Mesodermal cell (in vitro differentiated cells): ENCODE measurements around the gene TYMP.
A peak's percentile ranks its signal among the peaks of the same experiment; 100 is the strongest.

Experiments used
- H3K27ac ChIP-seq: 2 replicates; pipeline ENCODE4 v1.7.0; 2013; ENCODE audit warnings: mild to moderate bottlenecking, low read depth, low read length, moderate library complexity; ENCODE audit not compliant: severe bottlenecking
- H3K36me3 ChIP-seq: 2 replicates; pipeline ENCODE4 v1.7.1; 2013; ENCODE audit warnings: mild to moderate bottlenecking, low read length, moderate library complexity; ENCODE audit not compliant: control insufficient read depth, insufficient read depth
- H3K4me1 ChIP-seq: one replicate; pipeline ENCODE4 v1.7.1; 2013; ENCODE audit warnings: mild to moderate bottlenecking, low read length; ENCODE audit not compliant: insufficient read depth, control insufficient read depth, poor library complexity, severe bottlenecking
- H3K4me3 ChIP-seq: 2 replicates; pipeline ENCODE4 v1.7.0; 2013; ENCODE audit warnings: low read length, control low read depth, mild to moderate bottlenecking; ENCODE audit not compliant: insufficient read depth, poor library complexity, severe bottlenecking; ENCODE audit errors: extremely low read depth
- H3K9me3 ChIP-seq: 2 replicates; pipeline ENCODE4 v1.7.1; 2013; ENCODE audit warnings: mild to moderate bottlenecking, low read length, moderate library complexity; ENCODE audit not compliant: control insufficient read depth
- WGBS, 2 experiments: methylation state at CpG; one replicate each; pipeline ENCODE4 v1.1.5; 2013; ENCODE audit warnings: missing lambda C conversion rate in 2 of 2; ENCODE audit not compliant: insufficient coverage in 2 of 2; 5-methylcytosine and 5-hydroxymethylcytosine counted together

TYMP gene

DNA sequence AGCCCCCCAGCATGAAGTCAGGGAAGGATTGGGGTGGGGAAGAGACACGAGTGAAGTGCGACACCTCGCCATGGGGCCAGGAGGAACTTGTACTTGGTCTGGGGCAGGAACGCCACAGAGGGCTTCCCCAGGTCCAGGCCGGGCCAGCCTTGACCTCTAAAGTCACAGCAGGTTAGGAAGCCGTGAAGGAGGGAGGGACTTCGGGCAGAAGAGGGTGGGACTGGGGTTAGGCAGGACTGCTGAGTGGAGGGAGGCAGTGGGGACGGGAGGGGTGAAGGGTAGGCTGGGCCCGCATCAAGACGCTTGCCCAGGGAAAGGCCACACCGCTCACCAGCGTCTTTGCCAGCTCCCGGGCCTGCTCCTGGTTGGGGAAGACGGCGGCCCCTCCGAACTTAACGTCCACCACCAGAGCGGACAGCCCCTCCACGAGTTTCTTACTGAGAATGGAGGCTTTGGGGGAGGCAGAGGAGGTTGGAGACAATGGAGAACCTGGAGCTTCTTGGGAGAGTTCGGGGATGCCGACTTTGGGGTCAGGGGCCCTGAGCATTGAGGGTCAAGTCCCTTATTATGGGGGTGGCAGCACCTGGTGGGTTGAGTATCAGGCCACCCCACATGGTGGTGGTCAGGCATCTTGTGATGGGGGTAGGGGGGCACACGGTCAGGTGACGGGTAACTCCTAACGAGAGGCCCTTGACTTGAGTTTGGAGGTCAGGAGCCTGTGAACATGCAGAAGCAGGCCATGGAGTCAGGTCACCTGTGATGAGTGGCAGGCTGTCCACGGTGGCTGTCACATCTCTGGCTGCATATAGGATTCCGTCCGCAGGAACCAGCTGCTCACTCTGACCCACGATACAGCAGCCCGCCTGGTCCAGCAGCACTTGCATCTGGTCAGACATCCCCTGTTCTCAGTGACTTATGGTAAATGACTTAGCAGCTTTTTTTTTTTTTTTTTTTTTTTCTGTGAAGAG is 2.7 kb downstream of the TYMP start:
- H3K36me3 ChIP-seq = peaks cover 19% of the 10 kb centered on the region
- H3K27ac ChIP-seq = peak overlapping the region; percentile 84
- peak overlapping the region; percentile 70 for H3K4me3 ChIP-seq
- 55% methylated on average over 28 to 29 of the region's 29 CpGs for WGBS, 2 experiments
- peaks cover 14% of the 10 kb centered on the region for H3K4me1 ChIP-seq
- no peaks in the 10 kb centered on the region for H3K9me3 ChIP-seq

DNA sequence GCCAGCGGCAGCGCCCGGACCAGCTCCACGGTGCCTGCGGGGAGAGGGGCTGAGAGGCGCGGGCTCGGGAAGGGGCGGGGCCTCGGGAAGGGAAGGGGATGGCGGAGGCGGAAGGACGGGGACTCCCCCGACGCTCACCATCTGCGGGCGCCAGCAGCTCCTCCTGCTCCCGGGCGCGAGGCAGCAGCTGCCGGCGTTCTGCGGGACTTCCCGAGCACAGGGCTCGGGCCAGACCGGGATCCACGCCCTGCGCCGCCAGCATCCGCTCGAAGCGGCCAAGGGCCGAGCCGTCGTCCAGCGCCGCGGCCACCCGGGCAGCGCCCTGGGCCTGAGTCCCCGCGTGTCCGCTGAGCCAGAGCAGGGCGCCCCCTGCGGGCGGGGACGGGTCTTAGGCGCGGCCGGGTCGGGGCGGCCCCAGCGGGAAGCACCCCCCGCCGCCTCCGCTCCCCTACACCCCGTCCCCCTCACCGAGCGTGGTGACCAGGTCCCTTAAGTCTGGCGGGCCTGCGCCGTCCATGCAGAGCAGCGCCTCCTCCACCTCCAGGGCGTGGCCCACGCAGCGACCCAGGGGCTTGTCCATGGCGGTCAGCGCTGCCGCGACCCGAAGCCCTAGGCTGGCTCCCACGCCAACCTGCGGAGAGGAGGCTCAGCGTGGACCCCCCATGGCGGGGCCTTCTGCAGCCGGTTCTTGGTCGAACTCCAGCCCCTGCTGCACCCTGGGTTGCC is 3.5 kb downstream of the TYMP start:
- peaks cover 12% of the 10 kb centered on the region for H3K4me1 ChIP-seq
- WGBS, 2 experiments = 1 to 3% methylated on average over 44 to 74 of the region's 77 CpGs
- H3K9me3 ChIP-seq = no peaks in the 10 kb centered on the region
- peak overlapping the region; percentile 84 for H3K27ac ChIP-seq
- peaks cover 27% of the 10 kb centered on the region for H3K36me3 ChIP-seq
- peak overlapping the region; percentile 70 for H3K4me3 ChIP-seq

DNA sequence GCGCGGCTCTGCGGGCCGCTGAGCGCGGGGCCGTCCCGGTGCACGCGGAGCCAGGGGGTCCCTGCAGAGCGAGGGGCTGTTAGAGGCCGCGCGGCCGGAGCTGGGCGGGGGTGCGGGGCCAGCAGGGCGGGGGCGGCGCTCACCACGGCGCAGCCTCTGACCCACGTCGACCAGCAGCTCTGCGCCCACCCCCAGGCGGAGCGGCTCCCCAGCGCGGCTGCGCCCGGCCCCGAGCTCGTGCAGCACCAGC is 4.0 kb downstream of the TYMP start:
- 0 to 3% methylated on average over 7 to 33 of the region's 33 CpGs for WGBS, 2 experiments
- H3K36me3 ChIP-seq = peaks cover 32% of the 10 kb centered on the region
- peak overlapping the region; percentile 70 for H3K4me3 ChIP-seq
- H3K9me3 ChIP-seq = no peaks in the 10 kb centered on the region
- peak overlapping the region; percentile 84 for H3K27ac ChIP-seq
- peaks cover 8% of the 10 kb centered on the region for H3K4me1 ChIP-seq

DNA sequence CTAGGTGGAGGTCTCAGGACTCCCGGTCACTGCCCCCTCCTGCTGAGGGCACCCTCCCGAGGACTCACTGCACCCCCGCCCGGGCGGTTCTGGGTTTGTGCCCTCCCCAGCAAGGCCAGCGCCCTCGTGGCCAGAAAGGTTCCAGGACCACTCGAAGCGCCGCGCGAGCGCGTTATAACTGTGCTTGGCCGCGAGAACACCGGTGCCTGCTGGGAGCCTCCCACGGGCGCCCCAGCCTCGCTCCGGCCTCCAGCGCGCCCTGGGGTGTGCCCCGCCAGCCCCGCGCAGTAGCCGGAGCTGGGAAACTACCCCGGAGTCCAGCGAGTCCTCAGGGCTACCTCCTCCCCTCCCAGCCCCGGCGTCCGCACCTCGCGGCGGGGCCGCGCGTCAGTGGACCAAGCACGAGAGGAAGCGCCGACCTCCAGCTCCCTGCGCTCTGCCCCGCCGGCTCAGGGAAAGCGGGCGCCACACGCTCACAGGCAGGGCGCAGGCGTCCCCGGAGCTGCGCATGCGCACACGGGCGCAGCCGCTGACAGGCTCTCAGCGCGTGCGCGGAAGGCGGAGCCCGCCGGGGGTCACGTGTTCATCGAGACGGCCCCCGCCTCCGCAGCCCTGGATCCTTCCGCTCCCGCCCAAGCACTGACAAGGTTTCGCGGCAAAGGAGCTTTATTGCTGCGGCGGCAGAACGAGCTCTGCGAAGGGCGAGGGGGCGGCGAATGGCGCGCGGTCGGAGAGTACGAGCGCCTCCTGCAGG is 4.5 kb downstream of the TYMP start, which contains the start of gene SCO2:
Gene SCO2 (minus strand): TSS at position 495 of the 754 bp plus-strand sequence. CDS start 1,187 bp downstream, outside the sequence.
- H3K4me1 ChIP-seq = peaks cover 8% of the 10 kb centered on the region
- WGBS, 2 experiments = 0 to 1% methylated on average over 56 to 74 of the region's 84 CpGs
- H3K4me3 ChIP-seq = peak within 1 kb of the TSS; percentile 70
- peaks cover 36% of the 10 kb centered on the region for H3K36me3 ChIP-seq
- peak within 1 kb of the TSS; percentile 84 for H3K27ac ChIP-seq
- no peaks in the 10 kb centered on the region for H3K9me3 ChIP-seq

DNA sequence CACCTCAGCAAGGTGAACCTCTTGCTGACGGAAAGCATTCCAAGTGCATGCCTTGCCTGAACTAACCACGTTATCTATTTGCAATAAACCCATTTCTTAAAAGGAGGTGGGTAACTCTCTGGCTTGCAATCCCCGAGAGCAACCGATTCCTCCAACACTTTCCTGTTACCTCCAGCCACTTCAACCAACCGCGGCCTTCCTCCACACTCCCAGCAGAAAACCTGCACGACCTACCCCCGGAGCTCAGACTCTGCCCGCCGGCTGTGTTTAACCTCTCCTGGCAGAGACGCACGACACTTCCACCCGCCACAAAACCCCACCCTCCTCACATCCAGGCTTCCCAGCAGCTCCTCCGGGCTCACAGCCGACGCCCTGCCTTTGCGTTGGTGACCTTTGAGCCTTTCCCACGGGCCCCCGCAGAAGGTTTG is 5.1 kb downstream of the TYMP start:
- H3K9me3 ChIP-seq = no peaks in the 10 kb centered on the region
- peaks cover 8% of the 10 kb centered on the region for H3K4me1 ChIP-seq
- H3K36me3 ChIP-seq = peaks cover 39% of the 10 kb centered on the region
- H3K4me3 ChIP-seq = peak overlapping the region; percentile 70
- 33 to 44% methylated on average over 13 to 19 of the region's 19 CpGs for WGBS, 2 experiments
- peak overlapping the region; percentile 84 for H3K27ac ChIP-seq

DNA sequence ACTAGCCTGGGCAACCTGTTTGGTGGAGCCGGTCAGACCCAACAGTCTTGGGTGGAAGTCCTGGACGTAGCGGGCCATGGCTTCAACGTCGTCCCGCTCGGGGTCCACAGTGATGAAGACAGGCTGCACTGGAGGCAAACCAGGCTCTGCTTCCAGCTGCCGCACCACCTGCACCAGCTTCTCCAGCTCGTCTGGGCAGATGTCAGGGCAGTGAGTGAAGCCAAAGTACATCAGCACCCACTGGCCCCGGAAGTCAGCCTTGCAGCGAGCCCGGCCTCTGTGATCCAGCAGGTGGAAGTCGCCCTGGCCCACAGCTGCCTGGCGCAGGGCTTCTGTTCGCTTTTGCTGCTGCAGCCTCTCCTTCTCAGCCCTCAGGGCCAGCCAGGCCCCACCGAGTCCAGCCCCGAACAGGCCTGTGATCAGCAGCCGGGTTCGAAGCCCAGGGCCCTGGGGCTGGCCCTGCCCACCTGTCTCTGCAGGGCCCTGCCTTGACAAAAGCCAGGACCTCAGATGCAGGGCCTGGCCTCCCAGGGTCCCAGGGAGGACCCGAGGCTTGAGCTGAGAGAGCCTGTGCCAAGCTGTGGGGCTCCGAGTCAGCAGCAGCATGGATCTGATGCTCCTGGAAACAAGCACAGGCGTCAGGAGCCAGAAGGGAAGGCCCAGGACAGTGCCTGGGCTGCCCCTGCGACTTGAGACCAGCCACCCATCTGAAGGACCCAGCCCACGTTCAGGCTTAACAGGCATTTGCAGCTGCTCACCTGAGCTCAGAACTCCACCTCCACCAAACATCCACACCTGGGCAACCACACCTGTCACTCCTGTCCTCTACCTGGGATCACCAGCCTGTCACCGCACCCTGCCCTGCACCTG is 5.8 kb downstream of the TYMP start:
- no peaks in the 10 kb centered on the region for H3K9me3 ChIP-seq
- peaks cover 46% of the 10 kb centered on the region for H3K36me3 ChIP-seq
- WGBS, 2 experiments = 93% methylated on average over 22 to 25 of the region's 25 CpGs
- peak overlapping the region; percentile 70 for H3K4me3 ChIP-seq
- no peak overlapping the region for H3K27ac ChIP-seq
- H3K4me1 ChIP-seq = peaks cover 8% of the 10 kb centered on the region

DNA sequence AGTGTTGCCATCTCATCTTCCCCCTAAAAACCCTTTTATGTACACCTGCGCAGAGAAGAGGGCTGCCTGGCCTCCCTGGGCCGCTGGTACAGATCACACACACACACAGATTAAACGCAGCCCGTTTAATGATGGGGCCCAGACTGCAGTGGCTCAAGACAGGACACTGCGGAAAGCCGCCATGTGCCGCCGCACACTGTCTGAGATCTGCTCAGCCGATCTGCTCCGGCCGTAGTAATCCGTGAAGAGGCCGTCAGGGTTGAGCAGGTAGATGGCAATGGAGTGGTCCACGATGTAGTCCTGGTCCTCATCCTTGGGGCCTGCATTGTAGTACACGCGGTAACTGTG is 6.4 kb downstream of the TYMP start:
- 96 to 99% methylated on average over 14 to 16 of the region's 16 CpGs for WGBS, 2 experiments
- Histone ChIP-seq H3K4me1 (peaks cover 8% of the 10 kb centered on the region), H3K4me3 (no peak overlapping the region), H3K27ac (no peak overlapping the region), H3K9me3 (no peaks in the 10 kb centered on the region), H3K36me3 (peaks cover 52% of the 10 kb centered on the region)

DNA sequence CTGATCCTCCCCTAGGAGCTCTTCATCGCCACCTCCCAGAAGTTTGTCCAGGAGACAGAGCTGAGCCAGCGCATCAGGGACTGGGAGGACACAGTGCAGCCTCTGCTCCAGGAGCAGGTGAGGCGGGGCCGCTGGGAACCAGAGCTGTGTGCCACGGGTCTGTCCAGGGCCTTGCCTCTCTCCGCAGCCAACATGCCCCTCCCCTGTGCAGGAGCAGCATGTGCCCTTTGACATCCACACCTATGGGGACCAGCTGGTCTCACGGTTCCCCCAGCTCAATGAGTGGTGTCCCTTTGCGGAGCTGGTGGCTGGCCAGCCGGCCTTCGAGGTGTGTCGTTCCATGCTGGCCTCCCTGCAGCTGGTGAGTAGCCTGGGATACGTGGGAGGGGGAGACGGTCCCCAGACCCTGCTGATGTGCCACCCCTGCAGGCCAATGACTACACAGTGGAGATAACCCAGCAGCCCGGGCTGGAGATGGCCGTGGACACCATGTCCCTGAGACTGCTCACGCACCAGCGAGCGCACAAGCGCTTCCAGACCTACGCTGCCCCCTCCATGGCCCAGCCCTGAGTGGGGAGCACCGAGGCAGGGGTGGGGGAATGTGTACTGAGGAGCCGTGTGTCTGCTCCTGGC is 6.9 kb downstream of the TYMP start:
- WGBS, 2 experiments = 96% methylated on average over 15 to 21 of the region's 22 CpGs

DNA sequence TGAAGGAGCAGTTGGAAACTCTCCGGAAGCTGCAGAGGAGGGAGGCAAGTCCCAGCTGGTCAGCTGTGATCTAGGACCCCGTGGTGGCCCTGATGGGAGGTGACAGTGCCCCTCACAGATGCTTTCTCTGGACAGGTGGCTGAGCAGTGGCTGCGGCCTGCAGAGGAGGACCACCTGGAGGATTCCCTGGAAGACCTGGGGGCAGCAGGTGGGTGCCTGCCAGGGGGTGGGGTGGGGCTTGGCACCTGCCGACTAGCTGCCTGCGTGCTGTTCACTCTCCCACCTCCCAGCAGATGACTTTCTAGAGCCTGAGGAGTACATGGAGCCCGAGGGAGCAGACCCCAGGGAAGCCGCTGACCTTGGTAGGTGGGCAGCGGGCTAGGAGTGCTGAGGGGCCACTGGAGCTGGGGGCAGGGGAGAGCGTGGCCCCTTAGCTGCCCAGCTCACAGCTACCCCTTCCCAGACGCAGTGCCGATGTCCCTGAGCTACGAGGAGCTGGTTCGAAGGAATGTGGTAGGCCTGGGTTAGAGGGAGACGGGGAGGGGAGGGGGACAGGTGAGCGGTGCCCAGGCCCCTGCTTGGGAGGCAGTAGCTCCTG is 7.5 kb downstream of the TYMP start:
- Histone ChIP-seq H3K4me3 (no peak overlapping the region), H3K36me3 (peaks cover 63% of the 10 kb centered on the region), H3K4me1 (peaks cover 8% of the 10 kb centered on the region), H3K9me3 (no peaks in the 10 kb centered on the region), H3K27ac (no peak overlapping the region)
- WGBS, 2 experiments = 92 to 98% methylated on average over 12 to 14 of the region's 15 CpGs

More for the DNA sequence above, 6.9 kb downstream of the TYMP start:
- Histone ChIP-seq H3K4me3 (no peak overlapping the region), H3K4me1 (peaks cover 8% of the 10 kb centered on the region), H3K27ac (no peak overlapping the region), H3K9me3 (no peaks in the 10 kb centered on the region), H3K36me3 (peaks cover 57% of the 10 kb centered on the region)
